ENCODE measurements around the gene SPATA22. TPM values are rescaled to one million over a fixed set of nuclear protein-coding genes. Genes with fewer than 3 reads are reported as not detected.

SPATA22 gene
- polyA plus RNA-seq, 1 of the 3 experiments (the other 2 are of a cell fraction) = not detected

- Histone ChIP-seq H3K9me3 (no peaks in the 10 kb centered on the region), H3K79me2 (ENCODE audit: insufficient read depth) (no peaks in the 10 kb centered on the region), H3F3A (replicated peaks; ENCODE audit: insufficient read depth) (no peaks in the 10 kb centered on the region), H3K27me3 (ENCODE audit: insufficient read depth) (peaks cover 70% of the 10 kb centered on the region), H3K9me2 (no peaks in the 10 kb centered on the region), H3K4me1 (ENCODE audit: control insufficient read depth in 1 of 2, insufficient read depth in 2 of 2, low read depth in 1 of 2, low read length in 1 of 2) (no peaks in the 10 kb centered on the region), H3K36me3 (replicated peaks in 1 of 2; ENCODE audit: control insufficient read depth in 1 of 2, insufficient read depth in 2 of 2, low read length in 1 of 2) (no peaks in the 10 kb centered on the region), H4K20me1 (ENCODE audit: insufficient read depth) (no peaks in the 10 kb centered on the region), H3K4me2 (no peak overlapping the region), H2AFZ (ENCODE audit: low read depth) (no peak overlapping the region), H3K4me3 (ENCODE audit: low read depth in 2 of 2, low read length in 1 of 2) (no peak overlapping the region), H3K9ac (no peak overlapping the region), H3K27ac (ENCODE audit: low read depth in 2 of 2, low read length in 1 of 2) (no peak overlapping the region)
- ChIA-PET CTCF (no interaction called here), POLR2A (no interaction called here)
- WGBS (ENCODE audit: low lambda C conversion rate) = 0% methylated on average over 3 of the region's 3 CpGs
- TF ChIP-seq IRF3 (IDR thresholded peaks at IDR 0.05; ENCODE audit: low read depth, low read length) = no peak
- TF ChIP-seq EP300 (IDR thresholded peaks at IDR 0.05; ENCODE audit: borderline replicate concordance in 1 of 2, low read depth in 1 of 2, low read length in 1 of 2) = no peak
- no peak for TF ChIP-seq GABPA (IDR thresholded peaks at IDR 0.05; ENCODE audit: low read depth)
- no peak for TF ChIP-seq TEAD4 (IDR thresholded peaks at IDR 0.05; ENCODE audit: borderline replicate concordance, insufficient read depth)
- no peak for TF ChIP-seq TAF1 (IDR thresholded peaks at IDR 0.05; ENCODE audit: borderline replicate concordance, low read depth, low read length)
- no peak for TF ChIP-seq SIN3A (IDR thresholded peaks at IDR 0.05; ENCODE audit: borderline replicate concordance, low read depth, low read length)
- TF ChIP-seq YY1 (IDR thresholded peaks at IDR 0.05; ENCODE audit: low read depth) = no peak
- no peak for TF ChIP-seq RCOR1 (IDR thresholded peaks at IDR 0.05; ENCODE audit: low read length)
- TF ChIP-seq FOXJ3 (CRISPR knock-in tag; IDR thresholded peaks at IDR 0.05) = no peak
- no peak for TF ChIP-seq MAX (IDR thresholded peaks at IDR 0.05; ENCODE audit: low read depth)
- no peak for DNase-seq
These were observed 11.2 kb upstream of the SPATA22 start for GRCh38 chr17:3482852-3483251.

GRCh38 chr17:3479988-3480387, 8.4 kb upstream of the SPATA22 start:
- no peaks in the 10 kb centered on the region for H3K9me3 ChIP-seq
- no peaks in the 10 kb centered on the region for H4K20me1 ChIP-seq (ENCODE audit: insufficient read depth)
- H3K9ac ChIP-seq = no peak overlapping the region
- H3K27ac ChIP-seq (ENCODE audit: low read depth in 2 of 2, low read length in 1 of 2) = no peak overlapping the region
- H3K4me2 ChIP-seq = no peak overlapping the region
- H3F3A ChIP-seq (replicated peaks; ENCODE audit: insufficient read depth) = no peaks in the 10 kb centered on the region
- no peak overlapping the region for H3K4me3 ChIP-seq (ENCODE audit: low read depth in 2 of 2, low read length in 1 of 2)
- H3K36me3 ChIP-seq (replicated peaks in 1 of 2; ENCODE audit: control insufficient read depth in 1 of 2, insufficient read depth in 2 of 2, low read length in 1 of 2) = no peaks in the 10 kb centered on the region
- ChIA-PET CTCF (no interaction called here), POLR2A (no interaction called here)
- no peaks in the 10 kb centered on the region for H3K79me2 ChIP-seq (ENCODE audit: insufficient read depth)
- no peaks in the 10 kb centered on the region for H3K4me1 ChIP-seq (ENCODE audit: control insufficient read depth in 1 of 2, insufficient read depth in 2 of 2, low read depth in 1 of 2, low read length in 1 of 2)
- TF ChIP-seq RCOR1 (IDR thresholded peaks at IDR 0.05; ENCODE audit: low read length) (no peak), SMC3 (IDR thresholded peaks at IDR 0.05; ENCODE audit: low read depth, low read length) (no peak), USF1 (IDR thresholded peaks at IDR 0.05; ENCODE audit: borderline replicate concordance, low read depth) (no peak), IRF3 (IDR thresholded peaks at IDR 0.05; ENCODE audit: low read depth, low read length) (no peak), MXI1 (IDR thresholded peaks at IDR 0.05; ENCODE audit: low read depth, low read length) (no peak), RXRA (IDR thresholded peaks at IDR 0.05; ENCODE audit: borderline replicate concordance, low read depth) (no peak), RFX5 (IDR thresholded peaks at IDR 0.05; ENCODE audit: low read length) (no peak), MEF2A (IDR thresholded peaks at IDR 0.05; ENCODE audit: borderline replicate concordance, low read depth) (no peak), USF2 (IDR thresholded peaks at IDR 0.05; ENCODE audit: borderline replicate concordance, low read depth, low read length) (no peak), ZBTB33 (IDR thresholded peaks at IDR 0.05; ENCODE audit: borderline replicate concordance, low read depth) (no peak), PBX3 (IDR thresholded peaks at IDR 0.05) (no peak), CHD2 (IDR thresholded peaks at IDR 0.05; ENCODE audit: low read length, partially characterized antibody) (no peak)
- no peaks in the 10 kb centered on the region for H3K9me2 ChIP-seq
- H3K27me3 ChIP-seq (ENCODE audit: insufficient read depth) = peaks cover 49% of the 10 kb centered on the region
- WGBS (ENCODE audit: low lambda C conversion rate) = 5% methylated on average over 3 of the region's 3 CpGs
- DNase-seq = no peak
- H2AFZ ChIP-seq (ENCODE audit: low read depth) = no peak overlapping the region
